AML-193 (cell line): ENCODE measurements around the gene PRDM10.
"Not testable (repeated sequence)": the region's sequence is repeated elsewhere in the genome, so short reads cannot be mapped to it uniquely, and the experiment has no call there.

Source experiments
- DNase-seq, 2 experiments: peaks; one replicate each; lab custom pipeline; 2025; lab: John Stamatoyannopoulos, UW

Gene PRDM10

GRCh38 chr11:130002352-130002845 lies at the start of gene PRDM10:
PRDM10 (minus strand) TSS chr11:130002835; CDS start chr11:129960964, 41,871 bp downstream.
- peak; percentile 88 to 89 for DNase-seq

- peak; percentile 97 for DNase-seq
Measured at GRCh38 chr11:130051082-130051481, 48.4 kb upstream of the PRDM10 start.

- DNase-seq, result no peak
Measured at GRCh38 chr11:130050257-130050656, 47.6 kb upstream of the PRDM10 start.

DNA sequence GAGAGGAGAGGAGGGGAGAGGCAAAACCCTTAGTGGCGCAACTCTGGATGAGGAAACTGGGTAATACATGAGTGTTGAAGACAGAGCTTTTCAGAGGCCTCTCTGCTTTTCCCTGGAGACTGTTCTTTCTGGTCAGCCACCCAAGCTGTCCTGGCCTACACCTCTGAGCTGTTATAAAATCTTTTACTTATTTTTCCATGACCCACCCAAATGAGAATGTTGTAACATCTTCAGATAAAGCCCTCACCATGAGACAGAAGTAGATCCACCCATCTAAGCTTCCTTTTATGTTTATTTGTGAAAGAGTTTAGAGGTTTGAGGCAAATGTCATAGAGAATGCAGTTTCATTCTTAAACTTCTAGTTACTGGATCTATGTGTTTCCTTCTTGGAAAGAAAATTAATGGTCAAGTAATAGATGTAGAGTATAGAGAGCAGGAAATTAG lies 46.7 kb upstream of the PRDM10 start:
- peak; percentile 31 to 57 for DNase-seq

DNA sequence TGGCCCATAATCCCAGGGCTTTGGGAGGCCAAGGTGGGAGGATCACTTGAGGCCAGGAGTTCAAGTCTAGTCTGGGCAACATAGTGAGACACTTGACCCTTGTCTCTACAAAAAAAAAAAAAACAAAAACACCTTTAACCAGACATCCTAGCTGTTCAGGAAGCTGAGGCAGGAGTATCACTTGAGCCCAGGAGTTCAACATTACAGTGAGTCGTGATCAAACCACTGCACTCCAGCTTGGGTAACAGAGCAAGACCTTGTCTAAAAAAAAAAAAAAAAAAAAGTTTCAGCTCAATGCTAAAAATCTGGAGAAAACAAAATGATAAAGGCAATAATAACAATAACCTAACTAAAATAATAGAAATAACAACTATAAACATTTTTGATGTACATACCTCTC lies 44.5 kb upstream of the PRDM10 start:
- DNase-seq, result no peak

DNA sequence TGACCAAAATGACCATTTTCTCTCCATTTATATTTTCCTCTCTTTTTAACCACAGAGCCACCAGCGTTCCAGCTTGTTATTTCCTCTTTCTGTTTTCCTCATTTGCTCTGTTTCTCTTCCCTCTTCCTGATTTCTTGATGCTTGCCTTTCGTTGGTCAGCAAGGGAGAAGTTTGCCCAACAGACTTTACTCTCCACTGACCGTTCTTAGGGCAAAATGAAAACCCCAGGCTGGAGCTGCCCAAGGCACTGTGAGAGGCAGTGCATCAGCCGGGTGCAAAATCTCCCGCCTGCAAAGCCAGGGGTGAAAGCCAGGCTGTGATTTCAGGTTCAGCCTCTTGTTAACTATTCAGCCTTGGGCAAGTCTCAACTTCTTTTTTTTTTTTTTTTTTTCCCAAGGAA lies 40.9 kb upstream of the PRDM10 start:
- peak; percentile 50 to 58 for DNase-seq

- DNase-seq, result peak; percentile 6 to 27
Measured at GRCh38 chr11:130042093-130042591, 39.5 kb upstream of the PRDM10 start.

DNA sequence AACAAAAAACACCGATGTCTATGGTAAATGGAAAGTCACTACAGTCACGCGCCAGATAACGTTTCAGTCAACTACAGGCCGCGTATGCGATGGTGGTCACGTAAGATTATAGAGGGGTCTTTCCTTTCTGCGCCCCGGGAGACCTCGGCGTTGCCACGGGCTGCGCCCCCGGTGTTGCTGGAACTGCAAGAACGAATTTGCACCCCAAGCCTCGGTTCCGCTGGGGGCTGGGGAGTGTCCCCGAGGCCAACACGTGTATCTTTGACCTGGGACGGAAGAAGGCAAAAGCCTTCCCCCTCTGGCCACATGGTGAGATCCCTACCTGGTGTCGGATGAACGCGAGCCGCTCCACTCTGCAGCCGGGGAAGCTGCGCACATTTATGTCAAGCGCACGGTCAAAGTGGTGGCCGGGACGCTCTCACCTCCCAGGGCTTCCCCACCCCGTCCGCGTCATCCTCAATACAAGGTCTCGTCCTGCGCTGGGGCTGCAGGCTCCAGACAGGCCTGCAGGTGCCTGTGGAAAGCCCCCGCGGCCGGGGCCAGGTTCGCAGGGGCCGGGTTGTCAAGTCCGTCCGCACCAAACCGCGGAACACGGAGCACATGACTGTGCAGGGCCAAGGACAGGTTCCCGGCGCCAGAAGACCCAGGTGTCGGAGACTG lies 37.8 kb upstream of the PRDM10 start:
- DNase-seq, result no peak

DNA sequence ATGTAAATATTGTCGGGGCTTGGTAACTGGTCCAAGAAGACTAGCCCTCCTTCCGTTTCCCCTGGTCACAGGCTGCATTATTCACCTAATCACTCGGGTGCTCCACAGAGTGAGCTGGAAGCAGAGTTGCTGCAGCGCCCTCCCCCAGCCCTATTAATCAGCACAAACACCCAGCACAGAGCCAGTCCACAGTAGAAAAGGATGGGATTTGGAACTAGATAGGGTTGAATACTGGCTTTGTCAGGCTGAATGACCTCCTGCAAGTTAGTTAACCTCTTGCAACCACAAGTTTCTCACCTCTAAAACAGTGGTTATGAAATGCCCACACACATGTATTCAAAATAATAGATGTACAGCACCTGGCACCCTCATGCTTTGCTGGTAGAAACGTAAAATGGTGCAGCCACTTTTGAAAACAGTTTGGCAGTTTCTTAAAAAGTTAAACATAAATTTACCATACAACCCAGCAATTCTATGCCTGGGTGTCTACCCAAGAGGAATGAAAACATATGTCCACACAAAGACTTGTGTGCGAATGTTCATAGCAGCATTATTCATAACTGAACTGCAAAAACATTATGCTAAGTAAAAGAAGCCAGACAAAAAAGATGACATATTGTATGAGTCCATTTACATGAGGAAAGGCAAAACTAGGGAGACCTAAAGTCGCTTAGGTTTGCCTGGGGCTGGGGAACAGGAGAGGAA lies 35.4 kb upstream of the PRDM10 start:
- DNase-seq, result no peak

DNA sequence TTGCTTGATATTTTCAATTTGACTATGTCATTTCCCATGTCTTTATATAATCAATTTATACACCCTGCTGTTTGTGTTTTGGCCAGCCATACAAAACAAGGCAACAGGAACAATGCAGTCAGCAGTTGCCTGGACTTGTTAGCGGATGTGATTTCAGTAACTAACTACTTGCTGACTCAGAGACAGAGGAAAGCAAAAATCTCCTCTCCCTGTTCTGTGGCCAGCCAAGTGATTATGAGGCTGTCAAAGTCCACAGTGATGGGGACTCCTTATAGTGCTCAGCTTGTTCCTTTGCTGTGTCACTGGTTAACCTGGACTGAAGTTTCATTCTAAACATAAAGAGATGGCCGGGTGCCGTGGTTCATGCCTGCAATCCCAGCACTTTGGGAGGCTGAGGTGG lies 34.4 kb upstream of the PRDM10 start:
- no peak for DNase-seq

- DNase-seq, result no peak
Measured at GRCh38 chr11:130034236-130034635, 31.6 kb upstream of the PRDM10 start.

GRCh38 chr11:130032931-130033330 lies 30.3 kb upstream of the PRDM10 start:
- no peak for DNase-seq

DNA sequence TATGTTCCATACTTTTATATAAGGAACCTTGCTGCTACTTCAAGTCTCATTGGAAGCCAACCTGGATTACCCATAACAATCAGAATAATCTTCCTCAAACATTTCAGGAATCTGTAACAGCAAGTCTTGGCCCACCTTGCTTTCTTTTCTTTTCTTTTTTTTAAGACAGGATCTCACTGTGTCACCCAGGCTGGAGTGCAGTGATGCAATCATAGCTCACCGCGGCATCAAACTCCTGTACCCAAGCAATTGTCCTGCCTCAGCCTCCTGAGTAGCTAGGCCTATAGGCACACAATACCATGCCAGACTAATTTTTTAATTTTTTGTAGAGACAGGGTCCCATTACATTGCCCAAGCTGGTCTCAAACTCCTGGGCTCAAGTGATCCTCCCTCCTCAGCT lies 29.3 kb upstream of the PRDM10 start:
- DNase-seq, result no peak

- no peak for DNase-seq
Measured at GRCh38 chr11:130031056-130031455, 28.4 kb upstream of the PRDM10 start.

GRCh38 chr11:130029137-130029536 lies 26.5 kb upstream of the PRDM10 start:
- peak; percentile 33 to 51 for DNase-seq

DNA sequence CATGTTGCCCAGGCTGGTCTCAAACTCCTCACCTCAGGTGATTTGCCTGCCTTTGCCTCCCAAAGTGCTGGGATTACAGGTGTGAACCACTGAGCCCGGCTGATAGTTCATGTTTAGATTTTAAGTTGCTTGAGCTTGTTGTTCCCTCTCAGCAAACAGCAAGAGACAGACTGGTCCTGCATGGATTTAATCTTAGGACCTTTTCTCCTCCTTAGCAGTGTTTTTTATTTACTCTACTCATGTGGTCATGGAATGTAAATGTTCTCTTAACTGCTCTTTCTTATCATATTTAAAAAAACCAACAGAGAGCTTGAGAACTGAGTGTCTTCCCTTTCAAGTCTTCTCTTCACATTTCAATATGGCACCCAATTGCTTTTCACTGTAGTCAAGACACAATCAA lies 22.7 kb upstream of the PRDM10 start:
- DNase-seq, result no peak

DNA sequence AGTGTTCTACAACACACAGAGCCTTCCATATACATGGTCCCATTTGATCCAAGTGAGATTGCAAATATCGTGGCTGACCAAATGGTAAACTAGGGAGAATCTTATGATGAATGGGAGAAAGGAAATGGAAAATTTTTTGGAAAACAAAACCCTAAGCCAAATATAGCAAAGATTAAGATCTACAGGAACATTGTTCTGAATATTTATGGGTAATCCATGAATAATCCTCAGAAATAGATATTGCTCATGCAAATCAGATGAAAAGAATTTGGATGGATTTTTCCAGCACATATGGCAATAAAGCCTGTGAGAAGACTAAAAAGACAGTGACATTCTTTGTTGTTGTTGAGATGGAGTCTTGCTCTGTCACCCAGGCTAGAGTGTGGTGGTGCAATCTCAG lies 21.7 kb upstream of the PRDM10 start:
- DNase-seq, result no peak

GRCh38 chr11:130023204-130023603 lies 20.6 kb upstream of the PRDM10 start:
- no peak for DNase-seq

- no peak for DNase-seq
Measured at GRCh38 chr11:130022799-130023198, 20.2 kb upstream of the PRDM10 start.

GRCh38 chr11:130021606-130022005 lies 19.0 kb upstream of the PRDM10 start:
- not testable (repeated sequence) for DNase-seq

- DNase-seq, result no peak
Measured at GRCh38 chr11:130020323-130020722, 17.7 kb upstream of the PRDM10 start.

GRCh38 chr11:130015846-130016245 lies 13.2 kb upstream of the PRDM10 start:
- DNase-seq, result not testable (repeated sequence)

DNA sequence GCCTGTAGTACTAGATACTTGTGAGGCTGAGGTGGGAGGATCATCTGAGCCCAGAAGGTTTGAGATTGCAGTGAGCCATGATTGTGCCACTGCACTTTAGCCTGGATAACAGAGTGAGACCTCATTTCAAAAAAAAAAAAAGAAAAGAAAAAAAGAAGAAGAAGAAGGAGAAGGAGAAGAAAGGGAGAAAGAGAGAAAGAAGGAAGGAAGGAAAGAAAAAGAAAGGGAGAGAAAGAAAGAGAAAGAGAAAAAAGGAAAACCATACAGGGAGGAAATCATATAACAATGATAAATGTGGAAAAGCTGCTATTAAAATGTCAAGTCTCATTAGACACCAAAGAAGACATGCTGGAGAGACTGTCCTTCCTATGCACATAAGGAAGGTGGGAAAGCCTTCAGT lies 5.7 kb upstream of the PRDM10 start:
- no peak for DNase-seq
